ENCODE data around the gene SLC6A13.

- no peak for TF ChIP-seq POLR2A (IDR thresholded peaks at IDR 0.05)
- TF ChIP-seq CTCF (IDR thresholded peaks at IDR 0.05): no peak
Measured at GRCh38 chr12:190881-191280, 71.8 kb downstream of the SLC6A13 start.

Data from Peyer's patch (tissue), 4 donors.